Neural crest cell (in vitro differentiated cells): ENCODE data around the gene FGF1. TPM values are rescaled to one million over a fixed set of nuclear protein-coding genes. Genes with fewer than 3 reads are reported as not detected.

Experiments used
- DNase-seq: peaks from one replicate; pipeline ENCODE4 v3.0.0; 2021; ENCODE audit warnings: low read depth, mixed read lengths, low spot score
- H3K27ac Mint-ChIP-seq: one replicate; pipeline ENCODE4 v1.8.0; 2021; ENCODE audit warnings: mild to moderate bottlenecking, mixed read lengths; ENCODE audit not compliant: unreplicated experiment
- H3K27me3 Mint-ChIP-seq: 2 replicates; pipeline ENCODE4 v1.8.0; 2021; ENCODE audit warnings: low read depth, mild to moderate bottlenecking, mixed read lengths
- H3K36me3 Mint-ChIP-seq: 2 replicates; pipeline ENCODE4 v1.8.0; 2021; ENCODE audit warnings: low read depth, mild to moderate bottlenecking, mixed read lengths
- H3K4me1 Mint-ChIP-seq: 2 replicates; pipeline ENCODE4 v1.8.0; 2021; ENCODE audit warnings: mixed read lengths
- H3K4me3 Mint-ChIP-seq: one replicate; pipeline ENCODE4 v1.8.0; 2021; ENCODE audit warnings: mild to moderate bottlenecking, mixed read lengths
- H3K9me3 Mint-ChIP-seq: 2 replicates; pipeline ENCODE4 v1.8.0; 2021; ENCODE audit warnings: mixed read lengths
- total RNA-seq: library from RNA; stranded (reverse); gene quantifications from 2 replicates; pipeline ENCODE4 v1.2.1, GENCODE V29; 2021
- TF ChIP-seq, protein P1 (sequence below): fragments of 200-600 bp; sonication (generic); conservative IDR thresholded peaks from 2 replicates; pipeline ENCODE4 v1.5.0; 2021; ENCODE audit warnings: antibody characterized with exemption, mild to moderate bottlenecking

Gene FGF1
- total RNA-seq, 1 donor from 2014 or later = not detected

DNA sequence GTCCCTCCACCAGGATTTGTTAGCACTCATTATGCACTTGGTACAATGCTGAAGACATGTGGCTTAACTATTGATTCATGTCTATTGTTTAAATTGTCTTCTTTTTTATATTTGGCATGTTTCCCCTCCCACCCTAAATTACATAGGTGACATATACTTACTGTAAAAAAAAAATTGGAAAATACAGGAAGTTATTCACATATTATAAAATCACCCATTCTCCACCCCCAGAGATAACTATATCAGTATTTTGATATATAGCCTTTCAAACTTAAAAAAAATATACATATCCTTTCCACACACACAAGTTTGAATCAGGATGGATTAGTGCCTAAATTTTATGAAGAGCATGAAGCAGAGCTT is 87.6 kb downstream of the FGF1 start:
- H3K27me3 Mint-ChIP-seq = no peaks in the 10 kb centered on the region
- no peaks in the 10 kb centered on the region for H3K9me3 Mint-ChIP-seq
- H3K27ac Mint-ChIP-seq = no peak overlapping the region
- no peak for DNase-seq
- TF ChIP-seq, protein P1, sequence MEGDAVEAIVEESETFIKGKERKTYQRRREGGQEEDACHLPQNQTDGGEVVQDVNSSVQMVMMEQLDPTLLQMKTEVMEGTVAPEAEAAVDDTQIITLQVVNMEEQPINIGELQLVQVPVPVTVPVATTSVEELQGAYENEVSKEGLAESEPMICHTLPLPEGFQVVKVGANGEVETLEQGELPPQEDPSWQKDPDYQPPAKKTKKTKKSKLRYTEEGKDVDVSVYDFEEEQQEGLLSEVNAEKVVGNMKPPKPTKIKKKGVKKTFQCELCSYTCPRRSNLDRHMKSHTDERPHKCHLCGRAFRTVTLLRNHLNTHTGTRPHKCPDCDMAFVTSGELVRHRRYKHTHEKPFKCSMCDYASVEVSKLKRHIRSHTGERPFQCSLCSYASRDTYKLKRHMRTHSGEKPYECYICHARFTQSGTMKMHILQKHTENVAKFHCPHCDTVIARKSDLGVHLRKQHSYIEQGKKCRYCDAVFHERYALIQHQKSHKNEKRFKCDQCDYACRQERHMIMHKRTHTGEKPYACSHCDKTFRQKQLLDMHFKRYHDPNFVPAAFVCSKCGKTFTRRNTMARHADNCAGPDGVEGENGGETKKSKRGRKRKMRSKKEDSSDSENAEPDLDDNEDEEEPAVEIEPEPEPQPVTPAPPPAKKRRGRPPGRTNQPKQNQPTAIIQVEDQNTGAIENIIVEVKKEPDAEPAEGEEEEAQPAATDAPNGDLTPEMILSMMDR = no peak
- H3K36me3 Mint-ChIP-seq = no peaks in the 10 kb centered on the region
- H3K4me3 Mint-ChIP-seq = no peak overlapping the region
- H3K4me1 Mint-ChIP-seq = peaks cover 27% of the 10 kb centered on the region

DNA sequence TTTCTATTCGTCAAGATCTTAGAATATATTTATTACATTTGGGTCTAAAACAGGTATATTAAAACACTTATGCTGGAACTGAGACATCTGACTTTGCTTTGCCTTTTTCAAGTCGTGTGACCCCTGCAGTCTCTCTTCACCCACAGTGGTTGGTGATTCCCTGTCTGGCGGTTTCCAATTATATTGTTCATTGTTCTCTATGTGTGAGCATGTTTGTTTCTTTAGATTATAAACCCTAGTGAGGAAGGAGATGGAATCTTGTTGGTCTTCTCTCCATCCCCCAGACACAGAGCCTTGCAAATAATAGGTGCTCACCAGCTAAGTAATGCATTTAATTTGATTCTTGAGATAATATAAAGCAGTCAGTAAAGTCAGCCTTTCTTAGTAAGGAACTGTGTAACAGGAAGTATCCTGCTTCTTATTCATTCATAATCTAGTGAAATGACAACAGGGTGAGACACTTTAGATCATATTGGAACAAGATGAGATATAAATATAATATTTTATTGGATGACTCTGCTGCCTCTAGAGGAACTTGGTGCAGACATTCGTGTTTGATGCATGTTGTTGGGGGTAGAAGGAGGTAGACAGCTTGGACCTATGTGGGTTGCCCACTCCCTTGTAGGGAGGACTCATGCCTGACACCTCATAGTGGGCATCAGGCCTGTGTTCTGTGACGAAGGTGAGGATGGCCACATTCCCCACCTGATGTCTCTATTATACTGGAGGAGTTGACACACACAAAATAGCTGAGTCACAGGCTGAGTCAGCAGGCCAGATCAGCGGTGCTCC is 88.1 kb downstream of the FGF1 start:
- H3K4me3 Mint-ChIP-seq = no peak overlapping the region
- no peak for DNase-seq
- TF ChIP-seq, protein P1 = no peak
- H3K4me1 Mint-ChIP-seq = peaks cover 22% of the 10 kb centered on the region
- H3K9me3 Mint-ChIP-seq = no peaks in the 10 kb centered on the region
- H3K27ac Mint-ChIP-seq = no peak overlapping the region
- H3K36me3 Mint-ChIP-seq = no peaks in the 10 kb centered on the region
- no peaks in the 10 kb centered on the region for H3K27me3 Mint-ChIP-seq

DNA sequence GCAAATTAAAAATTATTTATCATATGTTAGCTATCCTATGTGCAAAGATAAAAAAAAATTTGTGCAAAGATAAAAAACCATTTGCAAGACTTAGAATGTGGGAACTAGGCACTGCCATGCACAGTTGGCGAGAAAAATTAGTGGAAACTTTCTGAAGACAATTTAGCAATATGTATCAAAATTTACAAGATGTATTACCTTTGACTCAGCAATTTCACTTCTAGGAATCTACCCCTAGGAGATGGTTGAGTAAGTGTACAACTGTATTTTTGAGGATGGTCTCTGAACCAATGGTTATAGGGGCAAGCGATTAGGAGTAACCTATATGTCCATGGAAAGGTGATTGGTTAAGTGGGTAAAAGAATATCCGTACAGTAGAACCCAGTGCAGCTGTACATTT is 88.9 kb downstream of the FGF1 start:
- H3K9me3 Mint-ChIP-seq = no peaks in the 10 kb centered on the region
- H3K36me3 Mint-ChIP-seq = no peaks in the 10 kb centered on the region
- TF ChIP-seq, protein P1 = no peak
- H3K4me3 Mint-ChIP-seq = no peak overlapping the region
- no peak overlapping the region for H3K27ac Mint-ChIP-seq
- no peak for DNase-seq
- no peaks in the 10 kb centered on the region for H3K27me3 Mint-ChIP-seq
- H3K4me1 Mint-ChIP-seq = peaks cover 22% of the 10 kb centered on the region

DNA sequence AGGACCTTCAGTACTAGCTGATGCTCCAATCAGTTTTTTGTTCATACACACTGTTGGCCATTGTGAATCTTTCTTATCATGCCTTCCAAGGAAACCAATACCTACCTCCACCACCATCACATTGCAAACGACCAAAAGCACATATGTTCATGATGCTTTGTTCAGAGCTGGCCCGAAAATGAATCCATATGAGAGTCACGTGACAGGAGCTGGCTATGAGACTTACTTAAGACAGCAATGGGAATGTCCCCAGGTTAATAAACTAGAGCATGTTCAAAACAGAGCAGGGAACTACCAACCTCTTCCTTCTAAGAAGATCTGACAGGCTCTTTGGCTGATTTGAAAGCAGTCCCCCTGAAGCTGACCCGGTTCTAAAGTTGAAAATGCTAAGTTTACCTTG is 93.5 kb downstream of the FGF1 start:
- no peaks in the 10 kb centered on the region for H3K36me3 Mint-ChIP-seq
- no peak for DNase-seq
- H3K27ac Mint-ChIP-seq = no peak overlapping the region
- H3K9me3 Mint-ChIP-seq = no peaks in the 10 kb centered on the region
- H3K4me1 Mint-ChIP-seq = peaks cover 10% of the 10 kb centered on the region
- no peak overlapping the region for H3K4me3 Mint-ChIP-seq
- no peaks in the 10 kb centered on the region for H3K27me3 Mint-ChIP-seq
- TF ChIP-seq, protein P1 = no peak

DNA sequence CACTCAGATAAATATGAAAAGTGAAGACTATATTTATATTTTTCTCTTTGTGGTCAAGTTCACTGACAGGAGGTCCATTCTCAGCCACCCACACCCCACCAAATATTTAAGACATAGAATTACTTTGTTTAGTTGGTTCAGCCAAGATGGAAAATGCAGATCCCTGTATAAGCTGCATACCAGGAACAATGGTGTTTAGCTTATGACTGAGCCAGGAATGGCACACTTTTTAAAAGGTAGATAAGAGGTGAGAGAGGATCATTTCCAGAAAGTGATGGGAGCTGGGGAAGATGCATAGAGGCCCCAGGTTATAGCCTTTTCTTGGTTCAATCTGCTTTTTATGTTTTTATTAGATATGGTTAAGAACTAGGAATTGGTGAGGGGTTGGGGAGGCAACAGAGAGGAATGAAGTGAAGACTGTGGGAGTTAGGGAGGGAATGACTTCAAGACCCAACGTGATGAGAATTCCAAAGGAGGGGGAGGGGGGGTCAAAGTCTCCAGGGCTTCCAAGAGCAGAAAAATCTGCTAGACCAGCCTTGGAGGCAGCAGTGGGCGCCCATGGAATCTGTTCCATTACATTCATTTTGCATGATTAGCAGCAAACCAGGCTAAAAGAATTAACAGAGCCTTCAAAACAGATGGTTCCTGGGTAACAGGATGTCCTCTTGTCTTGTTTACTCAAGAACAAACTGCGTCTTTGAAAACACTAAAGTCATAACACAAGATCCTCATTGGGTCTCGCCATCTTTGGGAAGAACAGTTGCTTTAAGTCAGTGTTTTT is 95.2 kb downstream of the FGF1 start:
- H3K36me3 Mint-ChIP-seq = no peaks in the 10 kb centered on the region

More for the DNA sequence above, 95.2 kb downstream of the FGF1 start:
- no peak for DNase-seq
- Mint-ChIP-seq H3K27me3 (no peaks in the 10 kb centered on the region), H3K9me3 (no peaks in the 10 kb centered on the region), H3K4me3 (no peak overlapping the region), H3K27ac (peak overlapping the region; percentile 13), H3K4me1 (peaks cover 5% of the 10 kb centered on the region)
- TF ChIP-seq, protein P1 = no peak
